ENCODE measurements around the gene RNU4-1. TPM values are rescaled to one million over a fixed set of nuclear protein-coding genes. Genes with fewer than 3 reads are reported as not detected.

The RNU4-1 gene
- total and polyA plus RNA-seq, 2 donors (not counting 3 experiments of a cell fraction or from before 2014, with no cell fraction given) = under 0.01 to 2,141 TPM

DNA sequence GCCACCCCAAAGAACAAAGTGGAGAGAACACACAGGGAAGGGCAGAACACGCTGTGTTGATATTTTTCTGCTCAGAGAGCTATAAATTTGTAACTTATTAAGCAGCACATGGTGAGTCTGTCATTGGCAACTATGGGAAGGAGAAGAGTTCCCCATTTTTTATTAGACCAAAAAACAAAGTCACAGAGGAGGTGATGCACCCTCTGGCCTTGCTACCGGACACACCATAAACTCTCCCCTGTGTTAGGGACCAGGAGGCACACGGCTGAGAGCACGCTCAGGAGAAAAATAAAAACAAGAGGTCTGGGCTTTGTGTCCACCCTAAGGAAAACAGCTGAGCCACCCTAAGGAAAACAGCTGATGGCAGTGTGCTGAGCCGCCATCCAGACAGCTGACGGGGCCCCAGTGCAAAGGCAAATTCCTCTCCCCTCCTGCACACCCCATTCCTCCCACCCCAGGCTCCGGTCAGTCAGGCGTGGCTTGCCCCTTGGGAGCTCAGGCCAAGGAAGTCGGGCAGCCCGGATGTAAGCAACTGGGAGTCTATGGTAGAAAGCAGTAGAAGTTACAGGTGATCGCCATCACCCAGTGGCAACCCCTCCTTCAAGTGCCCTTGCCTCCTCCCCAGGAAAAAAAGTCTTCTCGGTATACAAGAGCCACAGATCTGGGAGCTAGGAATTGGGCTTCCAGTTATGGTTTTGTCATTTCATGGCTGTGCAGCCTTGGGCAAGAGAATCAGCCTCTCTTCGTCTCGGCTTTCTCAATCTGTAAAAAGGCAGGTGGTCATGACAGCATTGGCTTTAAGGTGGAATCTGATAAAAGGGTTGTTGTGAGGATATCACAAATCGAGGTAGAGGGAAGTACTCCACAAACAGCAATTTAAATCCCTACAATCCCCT, 29.9 kb downstream of the RNU4-1 start:
- POLR2A ChIA-PET = interaction anchor here (1.0 to 8.9 kb wide), 5 partner anchors 21 to 62 kb away, joined by 4 to 88 read pairs (median 39); partner anchors contain the start of genes RNU4-1, RNU4-2 and RPLP0

More for the DNA sequence above, 29.9 kb downstream of the RNU4-1 start:
- intact Hi-C loops (cut with micrococcal nuclease) = no loop called here
- peak; percentile 37 for DNase-seq (ENCODE audit: low read depth, low spot score)
- peak; percentile 89 for FAIRE-seq
- no TSS peak for BruUV-seq (replicated peaks)
- Histone ChIP-seq H2AFZ (ENCODE audit: low read depth, low read length) (no peak overlapping the region), H3K27ac (ENCODE audit: insufficient read depth, low read depth, low read length) (peak overlapping the region; percentile 58), H3K4me3 (replicated peaks in 1 of 3; ENCODE audit: insufficient read depth in 1 of 3, low read depth in 1 of 3, low read length in 3 of 3) (peak overlapping the region; percentile 60 to 91 (median 65)), H3K4me2 (ENCODE audit: insufficient read depth, low read length) (peak overlapping the region; percentile 91), H3K9me1 (replicated peaks; ENCODE audit: control insufficient read depth, extremely low read depth, insufficient read depth, low read length) (no peaks in the 10 kb centered on the region), H3K4me1 (ENCODE audit: control insufficient read depth, extremely low read depth, insufficient read depth, low read length) (peaks cover 59% of the 10 kb centered on the region), H3K79me2 (ENCODE audit: control insufficient read depth, insufficient read depth, low read length) (peaks cover 74% of the 10 kb centered on the region), H3K9me3 (replicated peaks; ENCODE audit: control insufficient read depth, insufficient read depth, low read length) (no peaks in the 10 kb centered on the region), H3K27me3 (ENCODE audit: control insufficient read depth in 2 of 2, insufficient read depth in 2 of 2, low read length in 2 of 2) (no peaks in the 10 kb centered on the region), H3K9ac (replicated peaks; ENCODE audit: extremely low read depth, insufficient read depth, low read length) (peak overlapping the region; percentile 94), H4K20me1 (replicated peaks; ENCODE audit: control insufficient read depth, extremely low read depth, insufficient read depth, low read length) (no peaks in the 10 kb centered on the region), H3K36me3 (ENCODE audit: control insufficient read depth in 2 of 2, extremely low read depth in 1 of 2, insufficient read depth in 2 of 2, low read length in 2 of 2) (peaks cover 0 to 4% of the 10 kb centered on the region in 2 experiments)
- TF ChIP-seq GATA2 (IDR thresholded peaks at IDR 0.05; ENCODE audit: insufficient read depth, insufficient read length, low read depth, low read length) (no peak), MYC (IDR thresholded peaks at IDR 0.05; ENCODE audit: low read depth, low read length) (no peak), CTCF (IDR thresholded peaks at IDR 0.05; ENCODE audit: extremely low read depth in 1 of 2, insufficient read depth in 1 of 2, low read depth in 1 of 2, low read length in 2 of 2) (no peak), POLR2A (IDR thresholded peaks at IDR 0.05; ENCODE audit: low read depth, low read length) (peak; percentile 61), FOS (IDR thresholded peaks at IDR 0.05; ENCODE audit: borderline replicate concordance, insufficient read depth, low read length) (no peak), POLR2AphosphoS5 (IDR thresholded peaks at IDR 0.05; ENCODE audit: insufficient read depth, low read depth, low read length) (peak; percentile 34), JUN (IDR thresholded peaks at IDR 0.05; ENCODE audit: borderline replicate concordance, insufficient read depth, insufficient read length, low read depth) (no peak), EZH2 (IDR thresholded peaks at IDR 0.05; ENCODE audit: borderline replicate concordance, low read depth, low read length, severe bottlenecking) (no peak), MAX (IDR thresholded peaks at IDR 0.05; ENCODE audit: insufficient read depth, insufficient read length) (no peak)
- dilution Hi-C loops (cut with MboI; ENCODE audit: extremely low pct_ligation_motif_present, low sequenced_read_pairs) = no loop called here
- CTCF ChIA-PET = interaction anchor here (1.1 to 33.5 kb wide), 6 partner anchors 11 to 62 kb away, joined by 3 to 1402 read pairs (median 13); partner anchors contain the start of genes RNU4-2 and RPLP0
